Measurements from ENCODE around the gene KRTAP12-3. TPM values are rescaled to one million over a fixed set of nuclear protein-coding genes. Genes with fewer than 3 reads are reported as not detected.
A peak's percentile ranks its signal among the peaks of the same experiment; 100 is the strongest.
"Not testable (repeated sequence)": the region's sequence is repeated elsewhere in the genome, so short reads cannot be mapped to it uniquely, and the experiment has no call there.

The KRTAP12-3 gene
- total RNA-seq, 1 donor from 2014 or later: not detected

DNA sequence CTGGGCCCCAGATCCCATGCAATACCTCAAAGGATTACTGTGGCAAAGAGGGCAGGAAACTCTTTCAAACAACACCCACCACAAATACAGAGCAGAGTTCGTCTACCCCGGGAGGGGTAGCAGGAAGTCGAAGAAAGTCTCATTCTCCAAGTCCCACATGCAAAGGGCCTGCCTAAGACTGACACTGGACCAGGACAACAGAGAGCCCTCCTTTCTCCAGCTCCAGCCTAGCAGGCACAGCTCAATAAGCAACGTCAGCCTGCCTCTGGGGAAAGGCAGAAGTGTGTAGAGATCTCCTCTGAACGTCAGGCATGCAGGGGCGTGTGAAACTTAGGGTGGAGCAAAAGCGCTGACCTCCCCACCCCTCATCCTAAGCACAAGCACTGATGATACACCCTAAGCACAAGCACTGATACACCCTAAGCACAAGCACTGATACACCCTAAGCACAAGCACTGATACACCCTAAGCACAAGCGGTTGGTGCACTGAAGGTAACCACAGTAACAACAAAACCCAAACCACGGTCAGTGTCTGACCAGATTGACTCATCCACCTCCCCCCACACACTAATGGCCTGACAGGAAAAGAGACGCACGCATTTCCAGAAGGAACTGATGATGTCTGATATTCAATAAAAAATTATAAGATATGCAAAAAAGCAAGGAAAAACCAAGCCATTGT is 1.3 kb downstream of the KRTAP12-3 start:
- Histone ChIP-seq H4K20me1 (ENCODE audit: insufficient read depth, low read length) (no peaks in the 10 kb centered on the region), H2AFZ (ENCODE audit: low read depth, low read length) (no peak overlapping the region), H3K4me1 (ENCODE audit: insufficient read depth, low read length) (no peaks in the 10 kb centered on the region), H3K79me2 (ENCODE audit: insufficient read depth, low read length) (no peaks in the 10 kb centered on the region), H3K9me3 (ENCODE audit: insufficient read depth, low read depth, low read length) (no peaks in the 10 kb centered on the region), H3K4me2 (ENCODE audit: low read length) (no peak overlapping the region), H3K4me3 (ENCODE audit: insufficient read depth, low read depth, low read length) (no peak overlapping the region), H3K36me3 (ENCODE audit: insufficient read depth, low read length) (no peaks in the 10 kb centered on the region), H3K9ac (ENCODE audit: low read length) (no peak overlapping the region), H3K27me3 (ENCODE audit: insufficient read depth, low read length) (no peaks in the 10 kb centered on the region), H3K27ac (ENCODE audit: low read depth, low read length) (no peak overlapping the region)
- peaks cover 29% of the 10 kb centered on the region for H3K9me3 Mint-ChIP-seq (ENCODE audit: unreplicated experiment)
- no peak for DNase-seq (ENCODE audit: low read depth)
- peaks cover 2% of the 10 kb centered on the region for H3K36me3 Mint-ChIP-seq (ENCODE audit: low read depth, unreplicated experiment)
- peak overlapping the region; percentile 11 for H3K27ac Mint-ChIP-seq (ENCODE audit: unreplicated experiment)
- H3K27me3 Mint-ChIP-seq (ENCODE audit: low read depth, unreplicated experiment): peaks cover 23% of the 10 kb centered on the region
- H3K4me3 Mint-ChIP-seq (ENCODE audit: unreplicated experiment): peak overlapping the region; percentile 40
- H3K4me1 Mint-ChIP-seq (ENCODE audit: low read depth, unreplicated experiment): peaks cover 7% of the 10 kb centered on the region
- FAIRE-seq: no peak
- TF ChIP-seq, protein P1, sequence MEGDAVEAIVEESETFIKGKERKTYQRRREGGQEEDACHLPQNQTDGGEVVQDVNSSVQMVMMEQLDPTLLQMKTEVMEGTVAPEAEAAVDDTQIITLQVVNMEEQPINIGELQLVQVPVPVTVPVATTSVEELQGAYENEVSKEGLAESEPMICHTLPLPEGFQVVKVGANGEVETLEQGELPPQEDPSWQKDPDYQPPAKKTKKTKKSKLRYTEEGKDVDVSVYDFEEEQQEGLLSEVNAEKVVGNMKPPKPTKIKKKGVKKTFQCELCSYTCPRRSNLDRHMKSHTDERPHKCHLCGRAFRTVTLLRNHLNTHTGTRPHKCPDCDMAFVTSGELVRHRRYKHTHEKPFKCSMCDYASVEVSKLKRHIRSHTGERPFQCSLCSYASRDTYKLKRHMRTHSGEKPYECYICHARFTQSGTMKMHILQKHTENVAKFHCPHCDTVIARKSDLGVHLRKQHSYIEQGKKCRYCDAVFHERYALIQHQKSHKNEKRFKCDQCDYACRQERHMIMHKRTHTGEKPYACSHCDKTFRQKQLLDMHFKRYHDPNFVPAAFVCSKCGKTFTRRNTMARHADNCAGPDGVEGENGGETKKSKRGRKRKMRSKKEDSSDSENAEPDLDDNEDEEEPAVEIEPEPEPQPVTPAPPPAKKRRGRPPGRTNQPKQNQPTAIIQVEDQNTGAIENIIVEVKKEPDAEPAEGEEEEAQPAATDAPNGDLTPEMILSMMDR (IDR thresholded peaks at IDR 0.05; ENCODE audit: insufficient read depth, low read depth, low read length): no peak
- TF ChIP-seq EZH2 (IDR thresholded peaks at IDR 0.05; ENCODE audit: insufficient read depth, low read length): no peak

DNA sequence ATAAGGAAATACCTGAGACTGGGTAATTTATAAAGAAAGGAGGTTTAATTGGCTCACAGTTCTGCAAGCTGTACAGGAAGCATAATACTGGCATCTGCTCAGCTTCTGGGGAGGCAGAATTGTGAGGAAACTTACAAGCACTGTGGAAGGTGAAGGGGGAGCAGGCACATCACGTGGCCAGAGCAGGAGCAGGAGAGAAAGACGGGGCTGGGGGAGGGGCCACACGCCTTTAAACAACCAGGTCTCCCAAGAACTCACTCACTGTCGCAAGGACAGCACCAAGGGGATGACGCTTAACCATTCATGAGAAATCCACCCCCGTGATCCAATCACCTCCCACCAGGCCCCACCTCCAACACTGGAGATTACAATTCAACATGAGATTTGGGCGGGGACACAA is 3.8 kb downstream of the KRTAP12-3 start:
- not testable (repeated sequence) for H2AFZ ChIP-seq (ENCODE audit: low read depth, low read length); H3K4me2 ChIP-seq (ENCODE audit: low read length); H4K20me1 ChIP-seq (ENCODE audit: insufficient read depth, low read length); H3K9me3 ChIP-seq (ENCODE audit: insufficient read depth, low read depth, low read length); H3K4me3 ChIP-seq (ENCODE audit: insufficient read depth, low read depth, low read length); H3K36me3 Mint-ChIP-seq (ENCODE audit: low read depth, unreplicated experiment); H3K4me3 Mint-ChIP-seq (ENCODE audit: unreplicated experiment); H3K36me3 ChIP-seq (ENCODE audit: insufficient read depth, low read length); H3K27ac ChIP-seq (ENCODE audit: low read depth, low read length); H3K27me3 ChIP-seq (ENCODE audit: insufficient read depth, low read length); H3K4me1 ChIP-seq (ENCODE audit: insufficient read depth, low read length); DNase-seq (ENCODE audit: low read depth); H3K9ac ChIP-seq (ENCODE audit: low read length); H3K27ac Mint-ChIP-seq (ENCODE audit: unreplicated experiment); H3K79me2 ChIP-seq (ENCODE audit: insufficient read depth, low read length); H3K4me1 Mint-ChIP-seq (ENCODE audit: low read depth, unreplicated experiment); FAIRE-seq
- Mint-ChIP-seq H3K9me3 (ENCODE audit: unreplicated experiment) (peaks cover 15% of the 10 kb centered on the region), H3K27me3 (ENCODE audit: low read depth, unreplicated experiment) (peaks cover 19% of the 10 kb centered on the region)

DNA sequence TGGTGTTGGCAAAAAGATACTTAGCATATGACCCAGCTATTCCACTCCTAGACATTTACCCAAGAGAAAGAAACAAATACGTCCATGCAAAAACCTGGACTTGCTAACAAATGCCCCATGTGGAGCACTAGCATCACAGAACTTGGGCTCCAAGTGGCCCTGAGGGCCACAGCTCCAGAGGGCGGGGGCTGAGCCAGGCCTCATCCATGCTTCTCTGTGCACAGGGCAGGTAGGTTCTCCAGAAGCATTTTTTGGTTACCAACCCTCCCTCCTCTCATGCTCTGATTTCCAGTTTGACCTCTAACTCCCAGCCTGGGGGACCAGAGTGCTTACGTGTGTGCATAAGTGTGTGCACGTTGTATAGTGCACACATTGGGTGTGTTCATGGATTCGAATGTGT is 7.0 kb downstream of the KRTAP12-3 start:
- Mint-ChIP-seq H3K9me3 (ENCODE audit: unreplicated experiment) (peaks cover 14% of the 10 kb centered on the region), H3K27ac (ENCODE audit: unreplicated experiment) (no peak overlapping the region), H3K4me3 (ENCODE audit: unreplicated experiment) (no peak overlapping the region), H3K27me3 (ENCODE audit: low read depth, unreplicated experiment) (peaks cover 10% of the 10 kb centered on the region), H3K36me3 (ENCODE audit: low read depth, unreplicated experiment) (no peaks in the 10 kb centered on the region), H3K4me1 (ENCODE audit: low read depth, unreplicated experiment) (no peaks in the 10 kb centered on the region)
- no peak for DNase-seq (ENCODE audit: low read depth)
- Histone ChIP-seq H3K9me3 (ENCODE audit: insufficient read depth, low read depth, low read length) (peaks cover 4% of the 10 kb centered on the region), H3K79me2 (ENCODE audit: insufficient read depth, low read length) (no peaks in the 10 kb centered on the region), H3K27ac (ENCODE audit: low read depth, low read length) (no peak overlapping the region), H3K4me1 (ENCODE audit: insufficient read depth, low read length) (no peaks in the 10 kb centered on the region), H2AFZ (ENCODE audit: low read depth, low read length) (no peak overlapping the region), H4K20me1 (ENCODE audit: insufficient read depth, low read length) (no peaks in the 10 kb centered on the region), H3K9ac (ENCODE audit: low read length) (no peak overlapping the region), H3K36me3 (ENCODE audit: insufficient read depth, low read length) (no peaks in the 10 kb centered on the region), H3K4me2 (ENCODE audit: low read length) (no peak overlapping the region), H3K4me3 (ENCODE audit: insufficient read depth, low read depth, low read length) (no peak overlapping the region), H3K27me3 (ENCODE audit: insufficient read depth, low read length) (no peaks in the 10 kb centered on the region)
- FAIRE-seq: no peak
- TF ChIP-seq, protein P1 (IDR thresholded peaks at IDR 0.05; ENCODE audit: insufficient read depth, low read depth, low read length): no peak
- no peak for TF ChIP-seq EZH2 (IDR thresholded peaks at IDR 0.05; ENCODE audit: insufficient read depth, low read length)

Measured in astrocyte (in vitro differentiated cells and primary cell).